GM12878 (cell line): ENCODE results near the gene TMEM120B. TPM values are rescaled to one million over a fixed set of nuclear protein-coding genes. Genes with fewer than 3 reads are reported as not detected.

Experiments used
- ATAC-seq: fragments of 200-7000 bp; cut with Tn5 transposase; 3 replicates; pipeline ENCODE4 v1.9.1; 2020; ENCODE audit warnings: mild to moderate bottlenecking, moderate library complexity
- BruUV-seq: library from RNA; stranded (reverse); fragments of 400-500 nt; replicated peaks from 2 replicates; lab custom pipeline; 2021; lab: Mats Ljungman, UMichigan
- CTCF ChIA-PET: fragments of 300-600 bp; sonication (Branson Sonifier 250); formaldehyde crosslinking; extraction: SDS; loops from one replicate; lab custom pipeline; 2021; ENCODE audit warnings: inconsistent platforms; lab: Yijun Ruan, JAX
- POLR2A ChIA-PET: fragments of 350-600 bp; formaldehyde crosslinking; extraction: SDS; loops from one replicate; lab custom pipeline; 2021; ENCODE audit warnings: inconsistent platforms; lab: Charles Lee
- RAD21 ChIA-PET: fragments of 300-600 bp; sonication (Branson Sonifier 250); formaldehyde crosslinking; loops from one replicate; lab custom pipeline; 2023; ENCODE audit warnings: antibody characterized with exemption; ENCODE audit not compliant: unreplicated experiment; lab: Charles Lee
- SMC1A ChIA-PET: fragments of 300-600 bp; sonication (Branson Sonifier 250); formaldehyde crosslinking; loops from one replicate; lab custom pipeline; 2023; ENCODE audit not compliant: unreplicated experiment, uncharacterized antibody; lab: Charles Lee
- DNase-seq: peaks from one replicate; pipeline ENCODE4 v3.0.0-alpha.2; 2011; ENCODE audit warnings: low read depth, low spot score
- FAIRE-seq: peaks from 3 replicates; lab custom pipeline; 2011; peaks lifted over from hg19 to GRCh38; lab: Jason Lieb, UNC
- H2AFZ ChIP-seq: 2 replicates; pipeline ENCODE4 v1.6.0; 2011; ENCODE audit warnings: low read depth, low read length, control low read depth; ENCODE audit not compliant: control insufficient read depth
- H3K27ac ChIP-seq: 2 replicates; pipeline ENCODE4 v1.5.1; 2011; ENCODE audit warnings: control low read depth; ENCODE audit not compliant: control insufficient read depth, insufficient read depth
- H3K27me3 ChIP-seq, 2 experiments: replicated peaks in 1 of 2; 2 replicates each; pipeline versions ENCODE4 v1.6.0 to v1.6.1; 2011; ENCODE audit warnings: low read length in 1 of 2; ENCODE audit not compliant: control insufficient read depth in 2 of 2, insufficient read depth in 2 of 2
- H3K36me3 ChIP-seq, 2 experiments: 2 replicates each; pipeline ENCODE4 v1.5.1; 2011; ENCODE audit warnings: low read length in 1 of 2; ENCODE audit not compliant: control insufficient read depth in 2 of 2, insufficient read depth in 2 of 2
- H3K4me1 ChIP-seq: 2 replicates; pipeline ENCODE4 v1.6.1; 2011; ENCODE audit warnings: mild to moderate bottlenecking, low read length, moderate library complexity, mixed read lengths; ENCODE audit not compliant: control insufficient read depth, insufficient read depth
- H3K4me2 ChIP-seq: 2 replicates; pipeline ENCODE4 v1.6.0; 2011; ENCODE audit warnings: control low read depth; ENCODE audit not compliant: control insufficient read depth, insufficient read depth
- H3K4me3 ChIP-seq: fragments of 200-600 bp; sonication (generic); 2 replicates; pipeline ENCODE4 v1.5.1; 2016
- H3K79me2 ChIP-seq: 2 replicates; pipeline ENCODE4 v1.6.0; 2011; ENCODE audit warnings: low read length; ENCODE audit not compliant: control insufficient read depth, insufficient read depth
- H3K9ac ChIP-seq: 2 replicates; pipeline ENCODE4 v1.8.0; 2011; ENCODE audit warnings: low read length, control low read depth, mixed read lengths; ENCODE audit not compliant: control insufficient read depth, insufficient read depth
- H3K9me3 ChIP-seq: replicated peaks from 3 replicates; pipeline ENCODE4 v1.5.1; 2011; ENCODE audit warnings: mild to moderate bottlenecking, low read length; ENCODE audit not compliant: control insufficient read depth, insufficient read depth
- H4K20me1 ChIP-seq: 2 replicates; pipeline ENCODE4 v1.6.0; 2011; ENCODE audit not compliant: control insufficient read depth, insufficient read depth
- CBX5 ChIP-seq: sonication (generic); IDR thresholded peaks from 2 replicates; pipeline ENCODE4 v1.6.1; 2016; ENCODE audit warnings: low read depth, moderate library complexity, mild to moderate bottlenecking, inconsistent platforms
- IKZF2 ChIP-seq, 2 experiments: fragments of 450-650 bp; IDR thresholded peaks; 2 replicates each; pipeline ENCODE4 v1.6.1; 2017; ENCODE audit warnings: mild to moderate bottlenecking in 2 of 2, moderate library complexity in 2 of 2
- POLR2AphosphoS5 ChIP-seq: IDR thresholded peaks from 2 replicates; pipeline ENCODE4 v1.6.1; 2011; ENCODE audit warnings: mild to moderate bottlenecking, low read length, inconsistent platforms
- RAD51 ChIP-seq: fragments of 450-650 bp; IDR thresholded peaks from 2 replicates; pipeline ENCODE4 v1.6.1; 2016; ENCODE audit warnings: moderate library complexity, mild to moderate bottlenecking, inconsistent platforms
- ZNF207 ChIP-seq: fragments of 450-650 bp; IDR thresholded peaks from 2 replicates; pipeline ENCODE4 v1.6.1; 2014; ENCODE audit warnings: antibody characterized with exemption, mild to moderate bottlenecking, borderline replicate concordance
- WGBS: methylation state at CpG from one replicate; pipeline ENCODE4 v1.1.6; 2016; ENCODE audit warnings: low lambda C conversion rate; ENCODE audit not compliant: insufficient replicate concordance, insufficient coverage; ENCODE audit errors: missing lambda C conversion rate; 5-methylcytosine and 5-hydroxymethylcytosine counted together
- in situ Hi-C: fragments of 300-500 bp; cut with MboI; formaldehyde crosslinking; loops from 9 replicates; pipeline ENCODE4 v1.14.3; 2018; ENCODE audit warnings: mixed read lengths
- intact Hi-C: fragments of 100-400 bp; cut with micrococcal nuclease; formaldehyde crosslinking; loops from one replicate; pipeline ENCODE4 v1.14.2; 2022; ENCODE audit not compliant: unreplicated experiment
- polyA plus RNA-seq, 11 experiments: library from polyadenylated mRNA; depleted of rRNA in 4 of 11; unstranded in 6 of 11; stranded (reverse) in 5 of 11; fragments of >200 nt; fragmentation: Nextera tagmentation in 4 of 11; fragmentation: Illumina TruSeq in 1 of 11; extraction: Ambion mirVana in 4 of 11; extraction: Trizol in 1 of 11; gene quantifications; 1 replicate in 1 of 11; 2 replicates in 10 of 11; pipeline versions ENCODE4 v1.2.1 to v1.2.3, GENCODE V29; 2011 to 2016; ENCODE audit warnings: inconsistent platforms in 2 of 11, missing spikeins in 2 of 11, low read depth in 1 of 11
- total RNA-seq, 4 experiments: library from RNA; depleted of rRNA in 3 of 4; stranded (reverse); fragments of >200 nt in 3 of 4; fragmentation: Illumina TruSeq in 1 of 4; extraction: Trizol in 1 of 4; gene quantifications; 2 replicates each; pipeline versions ENCODE4 v1.2.1 to v1.2.3, GENCODE V29; 2013 to 2021
- TF ChIP-seq, protein P1 (sequence below): fragments of 450-650 bp; IDR thresholded peaks from 2 replicates; pipeline ENCODE4 v1.6.1; 2018; ENCODE audit warnings: mild to moderate bottlenecking, low read depth, moderate library complexity; ENCODE audit not compliant: partially characterized antibody
- TF ChIP-seq, protein P2 (sequence below): fragments of 450-650 bp; formaldehyde crosslinking; IDR thresholded peaks from 2 replicates; pipeline ENCODE4 v1.4.0; 2022; ENCODE audit warnings: mild to moderate bottlenecking, moderate library complexity
- TF ChIP-seq, protein P3 (sequence below): IDR thresholded peaks from 2 replicates; pipeline ENCODE4 v1.6.1; 2011; ENCODE audit warnings: mild to moderate bottlenecking, low read depth, low read length, moderate library complexity; ENCODE audit not compliant: insufficient replicate concordance
- TF ChIP-seq, protein P4 (sequence below): IDR thresholded peaks from 2 replicates; pipeline ENCODE4 v1.6.1; 2011; ENCODE audit warnings: borderline replicate concordance, low read depth, mild to moderate bottlenecking, moderate library complexity, mixed read lengths, low read length; ENCODE audit not compliant: insufficient read depth; ENCODE audit errors: extremely low read length
- TF ChIP-seq, protein P5 (sequence below): fragments of 450-650 bp; IDR thresholded peaks from 2 replicates; pipeline ENCODE4 v1.6.1; 2017; ENCODE audit warnings: low read depth, mild to moderate bottlenecking, moderate library complexity

Gene TMEM120B
- total and polyA plus RNA-seq, 10 of the 15 experiments (the other 5 are each of a cell fraction or from before 2014, with no cell fraction given) = 4.0 to 26.2 (median 9.2) TPM

DNA sequence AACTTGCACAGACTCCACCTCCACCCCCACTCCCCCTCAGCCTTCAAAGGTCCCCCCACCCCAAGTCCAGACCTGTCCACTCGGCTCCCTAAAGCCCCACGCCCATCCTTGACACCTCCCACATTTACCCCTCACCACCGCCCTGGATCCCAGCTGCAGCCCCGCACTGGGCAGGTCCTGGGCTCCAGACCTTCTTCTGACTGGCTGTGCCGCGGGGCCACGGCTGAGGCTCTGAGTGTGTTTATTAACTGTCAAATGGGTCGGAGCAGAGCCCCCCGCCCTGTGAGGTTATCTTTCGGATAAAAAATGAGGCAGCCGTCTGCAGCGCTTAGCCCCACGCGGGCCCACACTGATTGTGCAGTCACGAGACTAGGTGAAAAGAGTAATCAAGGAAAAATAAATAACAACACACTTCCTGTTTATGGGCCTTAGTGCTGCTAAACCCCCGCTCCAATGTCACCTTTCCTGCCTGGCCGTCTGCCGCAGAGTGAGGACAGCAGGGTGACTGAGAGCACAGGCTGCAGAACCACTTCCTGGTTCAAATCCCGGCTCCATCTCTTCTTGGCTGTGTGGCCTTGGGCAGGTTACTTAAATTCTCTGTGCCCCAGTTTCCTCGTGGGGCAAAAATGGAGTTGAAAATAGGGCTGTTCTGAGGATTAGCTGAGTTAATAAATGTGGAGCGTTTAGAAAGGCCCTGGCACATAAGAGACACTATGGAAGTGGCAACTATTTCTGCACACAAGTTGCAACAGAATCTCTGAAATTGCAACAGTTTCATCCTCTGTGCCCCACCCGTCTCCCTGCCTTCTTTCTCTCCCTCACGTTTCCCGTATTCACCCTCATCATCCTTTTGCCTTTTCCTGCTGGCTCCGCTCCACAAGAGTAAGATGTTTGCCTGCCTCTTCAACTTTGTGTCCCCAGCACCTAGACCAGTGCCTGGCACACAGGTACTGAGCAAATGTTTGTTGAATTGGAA lies 100.7 kb downstream of the TMEM120B start:
- peaks cover 11 to 29% of the 10 kb centered on the region in 2 experiments; a peak in 3 of 4 replicates for H3K36me3 ChIP-seq
- CTCF ChIA-PET = interaction anchor here (1.0 to 13.6 kb wide), 4 partner anchors 13 to 25 kb away, joined by 3 to 565 read pairs (median 10); partner anchors contain the start of gene RHOF
- no peak overlapping the region for H2AFZ ChIP-seq
- peaks cover 28% of the 10 kb centered on the region for H3K79me2 ChIP-seq
- H3K4me2 ChIP-seq = peak overlapping the region; percentile 47; the same call in 1 of the 2 replicates
- POLR2A ChIA-PET = no interaction called here
- BruUV-seq = no TSS peak
- H3K27ac ChIP-seq = no peak overlapping the region
- SMC1A ChIA-PET = interaction anchor here (0.8 to 12.2 kb wide), 3 partner anchors 11 to 34 kb away, joined by 3 to 226 read pairs (median 4); partner anchors contain the start of gene RHOF
- peaks cover 3% of the 10 kb centered on the region; the same call in 1 of the 2 replicates for H4K20me1 ChIP-seq
- ATAC-seq = no peak
- 0 out of 2 replicates have a peak overlapping the region, but pooled peaks have one; percentile 82 for H3K4me3 ChIP-seq
- peaks cover 7% of the 10 kb centered on the region for H3K4me1 ChIP-seq
- no peak for FAIRE-seq
- WGBS = 79% methylated on average over 25 of the region's 25 CpGs
- in situ Hi-C loops = no loop called here
- no peak overlapping the region for H3K9ac ChIP-seq
- intact Hi-C loops = loop anchor here (1.0 to 2.0 kb wide), 2 partner anchors 19 to 36 kb away; no protein-coding TSS in a partner anchor
- no peaks in the 10 kb centered on the region for H3K27me3 ChIP-seq
- no peaks in the 10 kb centered on the region for H3K9me3 ChIP-seq
- DNase-seq = no peak
- RAD21 ChIA-PET = interaction anchor here (1.2 to 13.1 kb wide), 3 partner anchors 18 to 100 kb away, joined by 3 to 395 read pairs (median 14); partner anchors contain the start of genes PSMD9, RHOF and TMEM120B
- no peak for TF ChIP-seq IKZF2 (IDR thresholded peaks at IDR 0.05)
- TF ChIP-seq ZNF207 = no peak
- TF ChIP-seq POLR2AphosphoS5 = no peak
- no peak for TF ChIP-seq CBX5
- TF ChIP-seq RAD51 = no peak
- TF ChIP-seq, protein P1, sequence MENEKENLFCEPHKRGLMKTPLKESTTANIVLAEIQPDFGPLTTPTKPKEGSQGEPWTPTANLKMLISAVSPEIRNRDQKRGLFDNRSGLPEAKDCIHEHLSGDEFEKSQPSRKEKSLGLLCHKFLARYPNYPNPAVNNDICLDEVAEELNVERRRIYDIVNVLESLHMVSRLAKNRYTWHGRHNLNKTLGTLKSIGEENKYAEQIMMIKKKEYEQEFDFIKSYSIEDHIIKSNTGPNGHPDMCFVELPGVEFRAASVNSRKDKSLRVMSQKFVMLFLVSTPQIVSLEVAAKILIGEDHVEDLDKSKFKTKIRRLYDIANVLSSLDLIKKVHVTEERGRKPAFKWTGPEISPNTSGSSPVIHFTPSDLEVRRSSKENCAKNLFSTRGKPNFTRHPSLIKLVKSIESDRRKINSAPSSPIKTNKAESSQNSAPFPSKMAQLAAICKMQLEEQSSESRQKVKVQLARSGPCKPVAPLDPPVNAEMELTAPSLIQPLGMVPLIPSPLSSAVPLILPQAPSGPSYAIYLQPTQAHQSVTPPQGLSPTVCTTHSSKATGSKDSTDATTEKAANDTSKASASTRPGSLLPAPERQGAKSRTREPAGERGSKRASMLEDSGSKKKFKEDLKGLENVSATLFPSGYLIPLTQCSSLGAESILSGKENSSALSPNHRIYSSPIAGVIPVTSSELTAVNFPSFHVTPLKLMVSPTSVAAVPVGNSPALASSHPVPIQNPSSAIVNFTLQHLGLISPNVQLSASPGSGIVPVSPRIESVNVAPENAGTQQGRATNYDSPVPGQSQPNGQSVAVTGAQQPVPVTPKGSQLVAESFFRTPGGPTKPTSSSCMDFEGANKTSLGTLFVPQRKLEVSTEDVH = no peak
- TF ChIP-seq, protein P2, sequence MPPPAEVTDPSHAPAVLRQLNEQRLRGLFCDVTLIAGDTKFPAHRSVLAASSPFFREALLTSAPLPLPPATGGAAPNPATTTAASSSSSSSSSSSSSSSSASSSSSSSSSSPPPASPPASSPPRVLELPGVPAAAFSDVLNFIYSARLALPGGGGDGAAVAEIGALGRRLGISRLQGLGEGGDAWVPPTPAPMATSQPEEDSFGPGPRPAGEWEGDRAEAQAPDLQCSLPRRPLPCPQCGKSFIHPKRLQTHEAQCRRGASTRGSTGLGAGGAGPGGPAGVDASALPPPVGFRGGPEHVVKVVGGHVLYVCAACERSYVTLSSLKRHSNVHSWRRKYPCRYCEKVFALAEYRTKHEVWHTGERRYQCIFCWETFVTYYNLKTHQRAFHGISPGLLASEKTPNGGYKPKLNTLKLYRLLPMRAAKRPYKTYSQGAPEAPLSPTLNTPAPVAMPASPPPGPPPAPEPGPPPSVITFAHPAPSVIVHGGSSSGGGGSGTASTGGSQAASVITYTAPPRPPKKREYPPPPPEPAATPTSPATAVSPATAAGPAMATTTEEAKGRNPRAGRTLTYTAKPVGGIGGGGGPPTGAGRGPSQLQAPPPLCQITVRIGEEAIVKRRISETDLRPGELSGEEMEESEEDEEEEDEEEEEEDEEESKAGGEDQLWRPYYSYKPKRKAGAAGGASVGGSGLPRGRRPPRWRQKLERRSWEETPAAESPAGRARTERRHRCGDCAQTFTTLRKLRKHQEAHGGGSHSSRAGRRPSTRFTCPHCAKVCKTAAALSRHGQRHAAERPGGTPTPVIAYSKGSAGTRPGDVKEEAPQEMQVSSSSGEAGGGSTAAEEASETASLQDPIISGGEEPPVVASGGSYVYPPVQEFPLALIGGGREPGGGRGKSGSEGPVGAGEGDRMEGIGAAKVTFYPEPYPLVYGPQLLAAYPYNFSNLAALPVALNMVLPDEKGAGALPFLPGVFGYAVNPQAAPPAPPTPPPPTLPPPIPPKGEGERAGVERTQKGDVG (CRISPR knock-in tag) = no peak
- TF ChIP-seq, protein P3, sequence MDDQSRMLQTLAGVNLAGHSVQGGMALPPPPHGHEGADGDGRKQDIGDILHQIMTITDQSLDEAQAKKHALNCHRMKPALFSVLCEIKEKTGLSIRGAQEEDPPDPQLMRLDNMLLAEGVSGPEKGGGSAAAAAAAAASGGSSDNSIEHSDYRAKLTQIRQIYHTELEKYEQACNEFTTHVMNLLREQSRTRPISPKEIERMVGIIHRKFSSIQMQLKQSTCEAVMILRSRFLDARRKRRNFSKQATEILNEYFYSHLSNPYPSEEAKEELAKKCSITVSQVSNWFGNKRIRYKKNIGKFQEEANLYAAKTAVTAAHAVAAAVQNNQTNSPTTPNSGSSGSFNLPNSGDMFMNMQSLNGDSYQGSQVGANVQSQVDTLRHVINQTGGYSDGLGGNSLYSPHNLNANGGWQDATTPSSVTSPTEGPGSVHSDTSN = no peak
- TF ChIP-seq, protein P4, sequence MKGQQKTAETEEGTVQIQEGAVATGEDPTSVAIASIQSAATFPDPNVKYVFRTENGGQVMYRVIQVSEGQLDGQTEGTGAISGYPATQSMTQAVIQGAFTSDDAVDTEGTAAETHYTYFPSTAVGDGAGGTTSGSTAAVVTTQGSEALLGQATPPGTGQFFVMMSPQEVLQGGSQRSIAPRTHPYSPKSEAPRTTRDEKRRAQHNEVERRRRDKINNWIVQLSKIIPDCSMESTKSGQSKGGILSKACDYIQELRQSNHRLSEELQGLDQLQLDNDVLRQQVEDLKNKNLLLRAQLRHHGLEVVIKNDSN = no peak
- TF ChIP-seq, protein P5, sequence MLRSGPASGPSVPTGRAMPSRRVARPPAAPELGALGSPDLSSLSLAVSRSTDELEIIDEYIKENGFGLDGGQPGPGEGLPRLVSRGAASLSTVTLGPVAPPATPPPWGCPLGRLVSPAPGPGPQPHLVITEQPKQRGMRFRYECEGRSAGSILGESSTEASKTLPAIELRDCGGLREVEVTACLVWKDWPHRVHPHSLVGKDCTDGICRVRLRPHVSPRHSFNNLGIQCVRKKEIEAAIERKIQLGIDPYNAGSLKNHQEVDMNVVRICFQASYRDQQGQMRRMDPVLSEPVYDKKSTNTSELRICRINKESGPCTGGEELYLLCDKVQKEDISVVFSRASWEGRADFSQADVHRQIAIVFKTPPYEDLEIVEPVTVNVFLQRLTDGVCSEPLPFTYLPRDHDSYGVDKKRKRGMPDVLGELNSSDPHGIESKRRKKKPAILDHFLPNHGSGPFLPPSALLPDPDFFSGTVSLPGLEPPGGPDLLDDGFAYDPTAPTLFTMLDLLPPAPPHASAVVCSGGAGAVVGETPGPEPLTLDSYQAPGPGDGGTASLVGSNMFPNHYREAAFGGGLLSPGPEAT = no peak
